Measurements from ENCODE around the gene PCSK6. TPM values are rescaled to one million over a fixed set of nuclear protein-coding genes. Genes with fewer than 3 reads are reported as not detected.

PCSK6 gene
- polyA plus RNA-seq (2011; rRNA removed), result 0.29 and 0.42 TPM in 2 replicates
- 0.81 and 2.4 TPM in 2 replicates for polyA minus RNA-seq (2011; rRNA and poly(A)+ RNA removed)

- CTCF ChIA-PET, result no interaction called here
- peak within 1 kb of the TSS; percentile 8; the same call in 1 of the 2 replicates for H3K4me3 ChIP-seq (ENCODE audit: low read depth, low read length)
- POLR2A ChIA-PET, result no interaction called here
These were observed at the start of gene PCSK6 for GRCh38 chr15:101489599-101490407. TSS of gene PCSK6 (minus strand) at chr15:101489707. CDS start at chr15:101489670, 37 bp downstream.

DNA sequence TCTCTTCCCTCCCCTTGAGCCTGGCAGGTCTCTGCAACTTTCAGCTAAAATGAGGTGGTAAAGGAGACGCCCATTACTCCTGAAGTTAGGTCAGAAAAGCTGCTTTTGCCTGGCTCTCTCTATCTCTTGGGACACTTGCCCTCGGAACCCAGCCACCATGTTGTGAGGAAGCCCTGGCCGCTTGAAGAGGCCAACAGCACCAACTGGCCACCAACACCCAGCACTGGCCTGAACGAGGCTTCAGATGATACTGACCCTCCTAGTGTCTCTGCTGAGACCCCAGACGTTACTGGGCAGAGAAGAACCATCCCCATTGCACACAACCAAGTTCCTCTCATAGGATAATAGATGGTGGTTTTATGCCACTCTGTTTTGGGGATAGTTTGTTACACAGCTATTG is 49.5 kb upstream of the PCSK6 start:
- Histone ChIP-seq H3K4me3 (ENCODE audit: low read depth, low read length) (no peak overlapping the region), H3K36me3 (ENCODE audit: control insufficient read depth, insufficient read depth, low read length) (no peaks in the 10 kb centered on the region), H3K27me3 (ENCODE audit: control insufficient read depth, insufficient read depth, low read length) (no peaks in the 10 kb centered on the region)
- TF ChIP-seq CTCF (IDR thresholded peaks at IDR 0.05; ENCODE audit: insufficient read depth, low read depth, low read length), result no peak
- no peak for DNase-seq (ENCODE audit: low read depth)
- POLR2A ChIA-PET, result no interaction called here
- CTCF ChIA-PET, result interaction anchor here (0.9 kb wide), 1 partner anchor 11 kb away, joined by 3 read pairs; no protein-coding TSS in a partner anchor

More at GRCh38 chr15:101489599-101490407, at the start of gene PCSK6:
- Histone ChIP-seq H3K36me3 (ENCODE audit: control insufficient read depth, insufficient read depth, low read length) (no peaks in the 10 kb centered on the region), H3K27me3 (ENCODE audit: control insufficient read depth, insufficient read depth, low read length) (peaks cover 13% of the 10 kb centered on the region)
- TF ChIP-seq CTCF (IDR thresholded peaks at IDR 0.05; ENCODE audit: insufficient read depth, low read depth, low read length), result no peak
- DNase-seq (ENCODE audit: low read depth), result no peak

- CTCF ChIA-PET, result no interaction called here
These were observed 48.7 kb upstream of the PCSK6 start for GRCh38 chr15:101538177-101538576.

DNA sequence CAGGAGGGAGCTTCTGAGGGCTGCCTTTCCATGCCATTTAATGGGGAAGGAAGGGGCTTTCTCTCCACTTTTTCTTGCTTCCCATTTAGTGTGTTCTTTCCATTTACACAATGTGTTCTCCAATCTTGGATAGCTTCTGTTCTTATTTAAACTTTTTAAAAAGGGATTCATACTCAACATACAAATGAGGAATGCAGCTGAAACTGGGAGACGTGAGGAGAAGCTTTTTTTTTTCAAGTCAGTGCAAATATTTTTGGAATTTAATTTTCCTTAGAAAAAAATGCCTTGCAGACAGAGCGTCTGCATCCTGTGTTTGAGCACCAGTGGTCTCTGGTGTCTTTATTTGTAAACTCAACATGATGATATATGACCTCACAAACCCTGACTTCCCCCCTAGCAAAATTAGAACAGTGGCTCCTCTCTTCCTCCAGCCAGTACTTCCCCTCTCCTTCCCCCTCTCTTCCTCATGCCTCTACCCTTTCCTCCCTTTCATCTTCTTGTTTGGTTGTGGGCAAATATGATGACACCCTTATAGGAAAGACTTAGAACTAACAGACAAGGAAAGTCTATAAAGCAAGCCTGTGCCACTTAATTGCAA is 48.1 kb upstream of the PCSK6 start:
- POLR2A ChIA-PET, result no interaction called here
- Histone ChIP-seq H3K27me3 (ENCODE audit: control insufficient read depth, insufficient read depth, low read length) (no peaks in the 10 kb centered on the region), H3K36me3 (ENCODE audit: control insufficient read depth, insufficient read depth, low read length) (no peaks in the 10 kb centered on the region), H3K4me3 (ENCODE audit: low read depth, low read length) (no peak overlapping the region)
- CTCF ChIA-PET, result interaction anchor here (1.3 kb wide), 1 partner anchor 35 kb away, joined by 3 read pairs; no protein-coding TSS in a partner anchor
- no peak for TF ChIP-seq CTCF (IDR thresholded peaks at IDR 0.05; ENCODE audit: insufficient read depth, low read depth, low read length)
- DNase-seq (ENCODE audit: low read depth), result no peak

More at GRCh38 chr15:101538177-101538576, 48.7 kb upstream of the PCSK6 start:
- TF ChIP-seq CTCF (IDR thresholded peaks at IDR 0.05; ENCODE audit: insufficient read depth, low read depth, low read length), result no peak
- H3K36me3 ChIP-seq (ENCODE audit: control insufficient read depth, insufficient read depth, low read length), result no peaks in the 10 kb centered on the region
- POLR2A ChIA-PET, result no interaction called here
- H3K4me3 ChIP-seq (ENCODE audit: low read depth, low read length), result no peak overlapping the region
- no peaks in the 10 kb centered on the region for H3K27me3 ChIP-seq (ENCODE audit: control insufficient read depth, insufficient read depth, low read length)
- no peak for DNase-seq (ENCODE audit: low read depth)

- POLR2A ChIA-PET, result no interaction called here
These were observed 47.4 kb upstream of the PCSK6 start for GRCh38 chr15:101536875-101537405.

More at GRCh38 chr15:101536875-101537405, 47.4 kb upstream of the PCSK6 start:
- no peak overlapping the region for H3K4me3 ChIP-seq (ENCODE audit: low read depth, low read length)
- TF ChIP-seq CTCF (IDR thresholded peaks at IDR 0.05; ENCODE audit: insufficient read depth, low read depth, low read length), result no peak
- DNase-seq (ENCODE audit: low read depth), result no peak
- CTCF ChIA-PET, result interaction anchor here (1.3 kb wide), 1 partner anchor 35 kb away, joined by 3 read pairs; no protein-coding TSS in a partner anchor
- H3K36me3 ChIP-seq (ENCODE audit: control insufficient read depth, insufficient read depth, low read length), result no peaks in the 10 kb centered on the region
- no peaks in the 10 kb centered on the region for H3K27me3 ChIP-seq (ENCODE audit: control insufficient read depth, insufficient read depth, low read length)

Data from BJ (cell line).